ENCODE measurements around the gene CEP41.

The CEP41 gene

GRCh38 chr7:130417213-130417612, 23.6 kb downstream of the CEP41 start:
- TF ChIP-seq ESRRG (CRISPR knock-in tag; IDR thresholded peaks at IDR 0.05): no peak
- no peak for TF ChIP-seq ARNTL (CRISPR knock-in tag; IDR thresholded peaks at IDR 0.05; ENCODE audit: borderline replicate concordance, low read depth)
- no peak for TF ChIP-seq TOX (CRISPR knock-in tag; IDR thresholded peaks at IDR 0.05; ENCODE audit: borderline replicate concordance)
- TF ChIP-seq ZFP30 (CRISPR knock-in tag; IDR thresholded peaks at IDR 0.05): no peak
- no peak for TF ChIP-seq TCF4 (CRISPR knock-in tag; IDR thresholded peaks at IDR 0.05; ENCODE audit: borderline replicate concordance)
- TF ChIP-seq, protein P1, sequence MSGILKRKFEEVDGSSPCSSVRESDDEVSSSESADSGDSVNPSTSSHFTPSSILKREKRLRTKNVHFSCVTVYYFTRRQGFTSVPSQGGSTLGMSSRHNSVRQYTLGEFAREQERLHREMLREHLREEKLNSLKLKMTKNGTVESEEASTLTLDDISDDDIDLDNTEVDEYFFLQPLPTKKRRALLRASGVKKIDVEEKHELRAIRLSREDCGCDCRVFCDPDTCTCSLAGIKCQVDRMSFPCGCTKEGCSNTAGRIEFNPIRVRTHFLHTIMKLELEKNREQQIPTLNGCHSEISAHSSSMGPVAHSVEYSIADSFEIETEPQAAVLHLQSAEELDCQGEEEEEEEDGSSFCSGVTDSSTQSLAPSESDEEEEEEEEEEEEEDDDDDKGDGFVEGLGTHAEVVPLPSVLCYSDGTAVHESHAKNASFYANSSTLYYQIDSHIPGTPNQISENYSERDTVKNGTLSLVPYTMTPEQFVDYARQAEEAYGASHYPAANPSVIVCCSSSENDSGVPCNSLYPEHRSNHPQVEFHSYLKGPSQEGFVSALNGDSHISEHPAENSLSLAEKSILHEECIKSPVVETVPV (CRISPR knock-in tag; IDR thresholded peaks at IDR 0.05): no peak
- no peak for TF ChIP-seq OSR1 (CRISPR knock-in tag; IDR thresholded peaks at IDR 0.05)
- no peak for TF ChIP-seq PPARA (CRISPR knock-in tag; IDR thresholded peaks at IDR 0.05; ENCODE audit: borderline replicate concordance)
- TF ChIP-seq CSDC2 (CRISPR knock-in tag; IDR thresholded peaks at IDR 0.05): no peak
- TF ChIP-seq ZC3H10 (CRISPR knock-in tag; IDR thresholded peaks at IDR 0.05): no peak
- no peak for TF ChIP-seq BACH2 (CRISPR knock-in tag; IDR thresholded peaks at IDR 0.05; ENCODE audit: borderline replicate concordance)
- no peak for ATAC-seq

DNA sequence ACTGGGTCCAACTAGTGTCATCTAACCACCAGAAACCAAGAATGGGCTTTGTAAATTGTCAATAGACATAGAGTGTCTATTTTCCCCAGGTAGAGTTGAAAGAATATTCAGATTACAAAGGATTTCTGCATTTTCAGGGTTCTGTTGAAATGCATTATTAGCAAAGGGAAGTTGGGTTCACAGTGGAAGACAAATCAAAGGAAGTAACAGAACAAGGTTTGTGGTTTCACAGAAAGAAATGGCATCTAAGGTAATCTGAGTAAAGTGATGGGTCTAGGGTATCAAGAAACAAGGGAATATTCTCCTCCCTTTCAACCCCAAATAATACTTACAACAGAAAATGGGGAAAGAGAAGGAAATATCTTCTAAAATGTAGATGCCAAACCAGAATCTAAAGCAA, 25.8 kb downstream of the CEP41 start:
- no peak for TF ChIP-seq POU6F1 (CRISPR knock-in tag; IDR thresholded peaks at IDR 0.05; ENCODE audit: borderline replicate concordance, low read depth)
- no peak for TF ChIP-seq TSHZ2 (CRISPR knock-in tag; IDR thresholded peaks at IDR 0.05)
- TF ChIP-seq ARNTL (CRISPR knock-in tag; IDR thresholded peaks at IDR 0.05; ENCODE audit: borderline replicate concordance, low read depth): no peak
- no peak for TF ChIP-seq TCF4 (CRISPR knock-in tag; IDR thresholded peaks at IDR 0.05; ENCODE audit: borderline replicate concordance)
- no peak for TF ChIP-seq ZNF70 (CRISPR knock-in tag; IDR thresholded peaks at IDR 0.05)
- TF ChIP-seq SNAI2 (CRISPR knock-in tag; IDR thresholded peaks at IDR 0.05): no peak
- TF ChIP-seq CSDC2 (CRISPR knock-in tag; IDR thresholded peaks at IDR 0.05): no peak
- TF ChIP-seq, protein P2, sequence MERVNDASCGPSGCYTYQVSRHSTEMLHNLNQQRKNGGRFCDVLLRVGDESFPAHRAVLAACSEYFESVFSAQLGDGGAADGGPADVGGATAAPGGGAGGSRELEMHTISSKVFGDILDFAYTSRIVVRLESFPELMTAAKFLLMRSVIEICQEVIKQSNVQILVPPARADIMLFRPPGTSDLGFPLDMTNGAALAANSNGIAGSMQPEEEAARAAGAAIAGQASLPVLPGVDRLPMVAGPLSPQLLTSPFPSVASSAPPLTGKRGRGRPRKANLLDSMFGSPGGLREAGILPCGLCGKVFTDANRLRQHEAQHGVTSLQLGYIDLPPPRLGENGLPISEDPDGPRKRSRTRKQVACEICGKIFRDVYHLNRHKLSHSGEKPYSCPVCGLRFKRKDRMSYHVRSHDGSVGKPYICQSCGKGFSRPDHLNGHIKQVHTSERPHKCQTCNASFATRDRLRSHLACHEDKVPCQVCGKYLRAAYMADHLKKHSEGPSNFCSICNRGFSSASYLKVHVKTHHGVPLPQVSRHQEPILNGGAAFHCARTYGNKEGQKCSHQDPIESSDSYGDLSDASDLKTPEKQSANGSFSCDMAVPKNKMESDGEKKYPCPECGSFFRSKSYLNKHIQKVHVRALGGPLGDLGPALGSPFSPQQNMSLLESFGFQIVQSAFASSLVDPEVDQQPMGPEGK (CRISPR knock-in tag; IDR thresholded peaks at IDR 0.05; ENCODE audit: borderline replicate concordance): no peak
- TF ChIP-seq ESRRG (CRISPR knock-in tag; IDR thresholded peaks at IDR 0.05): no peak
- TF ChIP-seq OSR1 (CRISPR knock-in tag; IDR thresholded peaks at IDR 0.05): no peak
- TF ChIP-seq ZNF8 (CRISPR knock-in tag; IDR thresholded peaks at IDR 0.05): no peak
- TF ChIP-seq ZFP30 (CRISPR knock-in tag; IDR thresholded peaks at IDR 0.05): no peak
- no peak for ATAC-seq

GRCh38 chr7:130413201-130413600, 27.6 kb downstream of the CEP41 start:
- no peak for ATAC-seq
- no peak for TF ChIP-seq ISL1 (CRISPR knock-in tag; IDR thresholded peaks at IDR 0.05)
- TF ChIP-seq ESRRG (CRISPR knock-in tag; IDR thresholded peaks at IDR 0.05): no peak
- TF ChIP-seq ZFP3 (CRISPR knock-in tag; IDR thresholded peaks at IDR 0.05): no peak
- no peak for TF ChIP-seq CREB5 (CRISPR knock-in tag; IDR thresholded peaks at IDR 0.05; ENCODE audit: low read depth)
- TF ChIP-seq TSHZ2 (CRISPR knock-in tag; IDR thresholded peaks at IDR 0.05): no peak
- no peak for TF ChIP-seq ZNF8 (CRISPR knock-in tag; IDR thresholded peaks at IDR 0.05)
- TF ChIP-seq ARNTL (CRISPR knock-in tag; IDR thresholded peaks at IDR 0.05; ENCODE audit: borderline replicate concordance, low read depth): no peak
- TF ChIP-seq TOX (CRISPR knock-in tag; IDR thresholded peaks at IDR 0.05; ENCODE audit: borderline replicate concordance): no peak
- no peak for TF ChIP-seq BACH2 (CRISPR knock-in tag; IDR thresholded peaks at IDR 0.05; ENCODE audit: borderline replicate concordance)
- no peak for TF ChIP-seq ZFP30 (CRISPR knock-in tag; IDR thresholded peaks at IDR 0.05)
- no peak for TF ChIP-seq RARB (CRISPR knock-in tag; IDR thresholded peaks at IDR 0.05)
- TF ChIP-seq ZC3H10 (CRISPR knock-in tag; IDR thresholded peaks at IDR 0.05): no peak

Data from SK-N-SH treated with all-trans-retinoic acid at 6 μM for 48 hours (cell line).